Astrocyte (in vitro differentiated cells and primary cell): ENCODE data around the gene GCK.

ENCODE experiments used
- EZH2 ChIP-seq: IDR thresholded peaks from 2 replicates; pipeline ENCODE4 v1.6.1; 2012; ENCODE audit warnings: mild to moderate bottlenecking, low read length, inconsistent platforms; ENCODE audit not compliant: insufficient read depth
- TF ChIP-seq, protein P1 (sequence below): IDR thresholded peaks from 2 replicates; pipeline ENCODE4 v1.5.1; 2011; ENCODE audit warnings: low read depth, mild to moderate bottlenecking, inconsistent platforms, low read length, moderate library complexity; ENCODE audit not compliant: insufficient read depth

DNA sequence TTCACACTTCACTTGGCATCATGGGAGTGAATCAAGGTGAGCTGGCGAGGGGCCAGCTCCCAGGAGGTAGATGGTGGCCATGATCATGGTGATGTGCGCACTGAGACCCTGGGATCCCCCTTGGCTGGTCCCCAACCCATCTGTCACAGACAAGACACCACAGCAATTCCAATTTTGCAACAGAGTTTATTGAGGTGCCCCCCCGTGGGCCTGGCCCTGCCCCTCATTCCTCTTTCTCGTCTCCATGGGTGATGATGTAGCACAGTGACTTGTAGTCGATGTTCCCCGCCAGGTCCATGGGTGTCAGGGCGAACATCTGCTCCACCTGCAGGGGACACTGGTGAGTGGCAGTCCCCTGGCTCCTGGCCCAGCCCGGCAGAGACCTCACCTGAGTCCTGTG is 50.5 kb downstream of the GCK start:
- TF ChIP-seq, protein P1, sequence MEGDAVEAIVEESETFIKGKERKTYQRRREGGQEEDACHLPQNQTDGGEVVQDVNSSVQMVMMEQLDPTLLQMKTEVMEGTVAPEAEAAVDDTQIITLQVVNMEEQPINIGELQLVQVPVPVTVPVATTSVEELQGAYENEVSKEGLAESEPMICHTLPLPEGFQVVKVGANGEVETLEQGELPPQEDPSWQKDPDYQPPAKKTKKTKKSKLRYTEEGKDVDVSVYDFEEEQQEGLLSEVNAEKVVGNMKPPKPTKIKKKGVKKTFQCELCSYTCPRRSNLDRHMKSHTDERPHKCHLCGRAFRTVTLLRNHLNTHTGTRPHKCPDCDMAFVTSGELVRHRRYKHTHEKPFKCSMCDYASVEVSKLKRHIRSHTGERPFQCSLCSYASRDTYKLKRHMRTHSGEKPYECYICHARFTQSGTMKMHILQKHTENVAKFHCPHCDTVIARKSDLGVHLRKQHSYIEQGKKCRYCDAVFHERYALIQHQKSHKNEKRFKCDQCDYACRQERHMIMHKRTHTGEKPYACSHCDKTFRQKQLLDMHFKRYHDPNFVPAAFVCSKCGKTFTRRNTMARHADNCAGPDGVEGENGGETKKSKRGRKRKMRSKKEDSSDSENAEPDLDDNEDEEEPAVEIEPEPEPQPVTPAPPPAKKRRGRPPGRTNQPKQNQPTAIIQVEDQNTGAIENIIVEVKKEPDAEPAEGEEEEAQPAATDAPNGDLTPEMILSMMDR = no peak
- TF ChIP-seq EZH2 = no peak
